GM12878 (cell line): Measurements from ENCODE around the gene EAF2. TPM values are rescaled to one million over a fixed set of nuclear protein-coding genes. Genes with fewer than 3 reads are reported as not detected.
A peak's percentile ranks its signal among the peaks of the same experiment; 100 is the strongest.

Source experiments
- ASH2L ChIP-seq: fragments of 300-600, 200-600 bp; sonication (generic); IDR thresholded peaks from 2 replicates; pipeline ENCODE4 v1.6.1; 2017; ENCODE audit warnings: low read depth, mild to moderate bottlenecking, borderline replicate concordance
- BMI1 ChIP-seq: fragments of 450-650 bp; IDR thresholded peaks from 2 replicates; pipeline ENCODE4 v1.6.1; 2016; ENCODE audit warnings: mild to moderate bottlenecking, moderate library complexity, borderline replicate concordance
- CEBPB ChIP-seq, 2 experiments: fragments of 150-350 bp in 1 of 2; IDR thresholded peaks; 2 replicates each; pipeline ENCODE4 v1.6.1; 2012 to 2014; ENCODE audit warnings: low read depth in 2 of 2, low read length in 2 of 2, borderline replicate concordance in 1 of 2, inconsistent platforms in 1 of 2
- CHD2 ChIP-seq: IDR thresholded peaks from 2 replicates; pipeline ENCODE4 v1.6.1; 2011; ENCODE audit warnings: low read depth, low read length, improper control_type of control experiment, borderline replicate concordance
- CHD4 ChIP-seq: fragments of 200-600 bp; sonication (generic); IDR thresholded peaks from 2 replicates; pipeline ENCODE4 v1.6.1; 2016; ENCODE audit warnings: mild to moderate bottlenecking
- DPF2 ChIP-seq: fragments of 450-650 bp; IDR thresholded peaks from 2 replicates; pipeline ENCODE4 v1.6.1; 2017; ENCODE audit warnings: mild to moderate bottlenecking
- FOS ChIP-seq: IDR thresholded peaks from 3 replicates; pipeline ENCODE4 v1.6.1; 2011; ENCODE audit warnings: borderline replicate concordance; ENCODE audit not compliant: insufficient read length; ENCODE audit errors: extremely low read depth
- IKZF1 ChIP-seq: fragments of 450-650 bp; conservative IDR thresholded peaks from 2 replicates; pipeline ENCODE4 v1.6.1; 2017; ENCODE audit warnings: antibody characterized with exemption, mild to moderate bottlenecking
- KAT2A ChIP-seq: conservative IDR thresholded peaks from 2 replicates; pipeline ENCODE4 v1.6.1; 2011; ENCODE audit warnings: low read depth, low read length; ENCODE audit not compliant: control insufficient read depth
- MEF2B ChIP-seq: fragments of 450-650 bp; IDR thresholded peaks from 2 replicates; pipeline ENCODE4 v1.6.1; 2018; ENCODE audit warnings: mild to moderate bottlenecking, moderate library complexity; ENCODE audit not compliant: partially characterized antibody, poor library complexity, severe bottlenecking
- MXI1 ChIP-seq: fragments of 150-350 bp; IDR thresholded peaks from 2 replicates; pipeline ENCODE4 v1.6.1; 2011; ENCODE audit warnings: low read depth, mild to moderate bottlenecking, inconsistent platforms, low read length, improper control_type of control experiment
- NFYA ChIP-seq: IDR thresholded peaks from 2 replicates; pipeline ENCODE4 v1.6.1; 2011; ENCODE audit warnings: low read depth, mild to moderate bottlenecking, low read length, improper control_type of control experiment, borderline replicate concordance
- NR2F1 ChIP-seq: fragments of 450-650 bp; conservative IDR thresholded peaks from 2 replicates; pipeline ENCODE4 v1.6.1; 2017; ENCODE audit warnings: mild to moderate bottlenecking
- PML ChIP-seq: IDR thresholded peaks from 2 replicates; pipeline ENCODE4 v1.6.1; 2012; ENCODE audit warnings: low read length, inconsistent platforms
- POU2F2 ChIP-seq: IDR thresholded peaks from 3 replicates; pipeline ENCODE4 v1.6.1; 2011; ENCODE audit warnings: low read depth, mild to moderate bottlenecking, low read length, borderline replicate concordance
- RUNX3 ChIP-seq: IDR thresholded peaks from 2 replicates; pipeline ENCODE4 v1.6.1; 2012; ENCODE audit warnings: low read length, inconsistent platforms
- SPI1 ChIP-seq: IDR thresholded peaks from 2 replicates; pipeline ENCODE4 v1.6.1; 2011; ENCODE audit warnings: low read depth, mild to moderate bottlenecking, low read length, moderate library complexity, borderline replicate concordance; ENCODE audit not compliant: insufficient read depth
- STAT3 ChIP-seq: IDR thresholded peaks from 2 replicates; pipeline ENCODE4 v1.6.1; 2011; ENCODE audit warnings: low read depth, low read length, improper control_type of control experiment
- TARDBP ChIP-seq: IDR thresholded peaks from 2 replicates; pipeline ENCODE4 v1.6.1; 2016; ENCODE audit warnings: borderline replicate concordance
- TCF12 ChIP-seq: IDR thresholded peaks from 2 replicates; pipeline ENCODE4 v1.6.1; 2011; ENCODE audit warnings: low read depth, mild to moderate bottlenecking, low read length
- ZNF207 ChIP-seq: fragments of 450-650 bp; IDR thresholded peaks from 2 replicates; pipeline ENCODE4 v1.6.1; 2014; ENCODE audit warnings: antibody characterized with exemption, mild to moderate bottlenecking, borderline replicate concordance
- ZNF217 ChIP-seq: fragments of 450-650 bp; IDR thresholded peaks from 2 replicates; pipeline ENCODE4 v1.6.1; 2017; ENCODE audit warnings: antibody characterized with exemption, mild to moderate bottlenecking
- ZNF24 ChIP-seq: fragments of 450-650 bp; IDR thresholded peaks from 2 replicates; pipeline ENCODE4 v1.6.1; 2017; ENCODE audit warnings: antibody characterized with exemption, mild to moderate bottlenecking
- ZZZ3 ChIP-seq: IDR thresholded peaks from 2 replicates; pipeline ENCODE4 v1.6.1; 2011; ENCODE audit warnings: low read depth; ENCODE audit not compliant: control insufficient read depth, insufficient read length
- polyA plus RNA-seq, 11 experiments: library from polyadenylated mRNA; depleted of rRNA in 4 of 11; unstranded in 6 of 11; stranded (reverse) in 5 of 11; fragments of >200 nt; fragmentation: Nextera tagmentation in 4 of 11; fragmentation: Illumina TruSeq in 1 of 11; extraction: Ambion mirVana in 4 of 11; extraction: Trizol in 1 of 11; gene quantifications; 1 replicate in 1 of 11; 2 replicates in 10 of 11; pipeline versions ENCODE4 v1.2.1 to v1.2.3, GENCODE V29; 2011 to 2016; ENCODE audit warnings: inconsistent platforms in 2 of 11, missing spikeins in 2 of 11, low read depth in 1 of 11
- total RNA-seq, 4 experiments: library from RNA; depleted of rRNA in 3 of 4; stranded (reverse); fragments of >200 nt in 3 of 4; fragmentation: Illumina TruSeq in 1 of 4; extraction: Trizol in 1 of 4; gene quantifications; 2 replicates each; pipeline versions ENCODE4 v1.2.1 to v1.2.3, GENCODE V29; 2013 to 2021
- TF ChIP-seq, protein P1 (sequence below): IDR thresholded peaks from 2 replicates; pipeline ENCODE4 v1.6.1; 2012; ENCODE audit warnings: low read length, inconsistent platforms
- TF ChIP-seq, protein P2 (sequence below): IDR thresholded peaks from 2 replicates; pipeline ENCODE4 v1.6.1; 2012; ENCODE audit warnings: low read depth, low read length, improper control_type of control experiment
- TF ChIP-seq, protein P3 (sequence below): fragments of 450-650 bp; IDR thresholded peaks from 2 replicates; pipeline ENCODE4 v1.6.1; 2018; ENCODE audit warnings: mild to moderate bottlenecking, low read depth, moderate library complexity; ENCODE audit not compliant: partially characterized antibody
- TF ChIP-seq, protein P4 (sequence below): IDR thresholded peaks from 2 replicates; pipeline ENCODE4 v1.6.1; 2011; ENCODE audit warnings: low read depth, low read length, improper control_type of control experiment, borderline replicate concordance

The EAF2 gene
- total and polyA plus RNA-seq, 10 of the 15 experiments (the other 5 are each of a cell fraction or from before 2014, with no cell fraction given), result 47.3 to 193 (median 72.2) TPM

GRCh38 chr3:121809249-121809648 is 25.8 kb upstream of the EAF2 start (continued):
- TF ChIP-seq ZNF207 (no peak), CHD4 (no peak), POU2F2 (peak; percentile 98), ZZZ3 (no peak), NR2F1 (peak; percentile 94), RUNX3 (peak; percentile 84), KAT2A (no peak), STAT3 (peak; percentile 72; the same call in 1 of the 2 replicates), FOS (no peak), IKZF1 (no peak; the same call in 1 of the 2 replicates), DPF2 (0 out of 2 replicates have a peak, but pooled peaks have one; percentile 52), MXI1 (peak; percentile 60; the same call in 1 of the 2 replicates), TCF12 (no peak), SPI1 (peak; percentile 42; the same call in 1 of the 2 replicates), ASH2L (no peak), BMI1 (no peak), NFYA (no peak), ZNF24 (peak; percentile 52; the same call in 1 of the 2 replicates), CEBPB (IDR thresholded peaks at IDR 0.05; ENCODE audit: borderline replicate concordance in 1 of 2, low read depth in 2 of 2, low read length in 2 of 2) (no peak), CHD2 (no peak), TARDBP (no peak), ZNF217 (peak; percentile 80; the same call in 1 of the 2 replicates), PML (0 out of 2 replicates have a peak, but pooled peaks have one; percentile 50), MEF2B (peak; percentile 81)
- TF ChIP-seq, protein P1, sequence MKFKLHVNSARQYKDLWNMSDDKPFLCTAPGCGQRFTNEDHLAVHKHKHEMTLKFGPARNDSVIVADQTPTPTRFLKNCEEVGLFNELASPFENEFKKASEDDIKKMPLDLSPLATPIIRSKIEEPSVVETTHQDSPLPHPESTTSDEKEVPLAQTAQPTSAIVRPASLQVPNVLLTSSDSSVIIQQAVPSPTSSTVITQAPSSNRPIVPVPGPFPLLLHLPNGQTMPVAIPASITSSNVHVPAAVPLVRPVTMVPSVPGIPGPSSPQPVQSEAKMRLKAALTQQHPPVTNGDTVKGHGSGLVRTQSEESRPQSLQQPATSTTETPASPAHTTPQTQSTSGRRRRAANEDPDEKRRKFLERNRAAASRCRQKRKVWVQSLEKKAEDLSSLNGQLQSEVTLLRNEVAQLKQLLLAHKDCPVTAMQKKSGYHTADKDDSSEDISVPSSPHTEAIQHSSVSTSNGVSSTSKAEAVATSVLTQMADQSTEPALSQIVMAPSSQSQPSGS, result peak; percentile 75; the same call in 1 of the 2 replicates
- TF ChIP-seq, protein P2, sequence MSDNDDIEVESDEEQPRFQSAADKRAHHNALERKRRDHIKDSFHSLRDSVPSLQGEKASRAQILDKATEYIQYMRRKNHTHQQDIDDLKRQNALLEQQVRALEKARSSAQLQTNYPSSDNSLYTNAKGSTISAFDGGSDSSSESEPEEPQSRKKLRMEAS, result no peak
- TF ChIP-seq, protein P3, sequence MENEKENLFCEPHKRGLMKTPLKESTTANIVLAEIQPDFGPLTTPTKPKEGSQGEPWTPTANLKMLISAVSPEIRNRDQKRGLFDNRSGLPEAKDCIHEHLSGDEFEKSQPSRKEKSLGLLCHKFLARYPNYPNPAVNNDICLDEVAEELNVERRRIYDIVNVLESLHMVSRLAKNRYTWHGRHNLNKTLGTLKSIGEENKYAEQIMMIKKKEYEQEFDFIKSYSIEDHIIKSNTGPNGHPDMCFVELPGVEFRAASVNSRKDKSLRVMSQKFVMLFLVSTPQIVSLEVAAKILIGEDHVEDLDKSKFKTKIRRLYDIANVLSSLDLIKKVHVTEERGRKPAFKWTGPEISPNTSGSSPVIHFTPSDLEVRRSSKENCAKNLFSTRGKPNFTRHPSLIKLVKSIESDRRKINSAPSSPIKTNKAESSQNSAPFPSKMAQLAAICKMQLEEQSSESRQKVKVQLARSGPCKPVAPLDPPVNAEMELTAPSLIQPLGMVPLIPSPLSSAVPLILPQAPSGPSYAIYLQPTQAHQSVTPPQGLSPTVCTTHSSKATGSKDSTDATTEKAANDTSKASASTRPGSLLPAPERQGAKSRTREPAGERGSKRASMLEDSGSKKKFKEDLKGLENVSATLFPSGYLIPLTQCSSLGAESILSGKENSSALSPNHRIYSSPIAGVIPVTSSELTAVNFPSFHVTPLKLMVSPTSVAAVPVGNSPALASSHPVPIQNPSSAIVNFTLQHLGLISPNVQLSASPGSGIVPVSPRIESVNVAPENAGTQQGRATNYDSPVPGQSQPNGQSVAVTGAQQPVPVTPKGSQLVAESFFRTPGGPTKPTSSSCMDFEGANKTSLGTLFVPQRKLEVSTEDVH, result no peak
- TF ChIP-seq, protein P4, sequence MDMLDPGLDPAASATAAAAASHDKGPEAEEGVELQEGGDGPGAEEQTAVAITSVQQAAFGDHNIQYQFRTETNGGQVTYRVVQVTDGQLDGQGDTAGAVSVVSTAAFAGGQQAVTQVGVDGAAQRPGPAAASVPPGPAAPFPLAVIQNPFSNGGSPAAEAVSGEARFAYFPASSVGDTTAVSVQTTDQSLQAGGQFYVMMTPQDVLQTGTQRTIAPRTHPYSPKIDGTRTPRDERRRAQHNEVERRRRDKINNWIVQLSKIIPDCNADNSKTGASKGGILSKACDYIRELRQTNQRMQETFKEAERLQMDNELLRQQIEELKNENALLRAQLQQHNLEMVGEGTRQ, result no peak
